ENCODE data around the gene LASP1NB. TPM values are rescaled to one million over a fixed set of nuclear protein-coding genes. Genes with fewer than 3 reads are reported as not detected.

LASP1NB gene

DNA sequence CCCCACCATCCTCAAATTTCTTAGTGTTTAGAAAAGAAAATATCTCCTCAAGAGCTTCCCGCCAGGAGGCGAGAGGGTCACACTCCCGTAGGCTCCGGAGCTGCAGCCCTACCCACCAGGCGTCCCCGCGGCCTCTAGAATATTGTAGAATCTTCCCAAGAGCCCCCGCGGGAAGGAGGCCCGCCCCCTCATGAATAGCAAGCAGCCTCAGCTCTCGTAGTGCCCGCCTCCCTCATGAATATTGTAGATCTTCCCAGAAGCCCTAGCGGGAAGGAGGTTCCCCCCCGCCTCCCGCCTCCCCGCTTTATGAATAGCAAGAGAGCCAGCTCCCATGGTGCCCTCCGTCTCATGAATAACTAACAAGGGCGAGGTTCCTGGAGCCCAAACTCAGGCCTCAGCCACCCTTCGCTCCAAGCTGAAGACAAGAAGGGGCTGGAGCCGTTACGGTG lies 41.9 kb downstream of the LASP1NB start, which contains the start of gene FBXO47:
Gene FBXO47 (minus strand): TSS at position 114 of the 449 bp plus-strand sequence. CDS start 4,378 bp downstream, outside the sequence.
- peak; percentile 88 for DNase-seq (ENCODE audit: low read depth)

DNA sequence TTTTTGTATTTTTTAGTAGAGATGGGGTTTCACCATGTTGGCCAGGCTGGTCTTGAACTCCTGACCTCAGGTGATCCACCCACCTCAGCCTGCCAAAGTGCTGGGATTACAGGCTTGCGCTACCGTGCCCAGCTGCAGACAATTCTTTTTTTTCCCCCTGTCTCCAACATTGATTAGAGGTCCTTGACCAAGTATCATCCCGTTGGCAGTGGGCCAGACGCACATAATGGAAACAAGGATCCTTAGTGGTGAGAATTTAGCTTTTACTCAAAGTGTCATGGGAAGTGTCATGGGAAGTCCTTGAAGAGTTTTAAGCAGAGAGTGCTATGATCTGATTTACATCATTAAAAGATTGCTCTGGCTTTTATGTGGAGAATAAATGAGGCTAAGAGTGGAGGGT lies 43.9 kb downstream of the LASP1NB start:
- DNase-seq (ENCODE audit: low read depth): no peak

GRCh38 chr17:38970128-38970527 lies 44.7 kb downstream of the LASP1NB start:
- DNase-seq (ENCODE audit: low read depth): peak; percentile 87

GRCh38 chr17:38970804-38971203 lies 45.4 kb downstream of the LASP1NB start:
- peak; percentile 16 for DNase-seq (ENCODE audit: low read depth)

DNA sequence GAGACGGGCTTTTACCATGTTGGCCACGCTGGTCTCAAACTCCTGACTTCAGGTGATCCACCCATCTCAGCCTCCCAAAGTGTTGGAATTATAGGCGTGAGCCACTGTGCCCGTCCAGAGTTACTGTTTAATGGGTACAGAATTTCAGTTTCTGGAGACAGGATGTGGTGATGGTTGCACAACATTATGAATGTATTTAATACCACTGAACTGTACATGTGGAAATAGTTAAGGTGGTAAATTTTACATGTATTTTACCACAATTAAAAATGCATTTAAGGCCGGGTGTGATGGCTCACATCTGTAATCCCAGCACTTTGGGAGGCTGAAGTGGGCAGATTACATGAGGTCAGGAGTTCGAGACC lies 50.8 kb downstream of the LASP1NB start:
- DNase-seq (ENCODE audit: low read depth): peak; percentile 18

GRCh38 chr17:38978180-38978579 lies 52.8 kb downstream of the LASP1NB start:
- DNase-seq (ENCODE audit: low read depth): no peak

Other genes starting within 250 kb of the LASP1NB start
- gene MLLT6, start 220.3 kb upstream of the LASP1NB start, total RNA-seq: 23.4 and 47.7 TPM in 2 replicates
- 2.0 and 2.4 TPM in 2 replicates for gene CISD3, start 195.3 kb upstream of the LASP1NB start, total RNA-seq
- 1.7 and 8.6 TPM in 2 replicates for gene PCGF2, start 177.3 kb upstream of the LASP1NB start, total RNA-seq
- gene PSMB3, start 172.9 kb upstream of the LASP1NB start, total RNA-seq: 129 and 436 TPM in 2 replicates
- gene PIP4K2B, start 126.1 kb upstream of the LASP1NB start, total RNA-seq: 51.6 and 74.6 TPM in 2 replicates
- gene CWC25, start 100.3 kb upstream of the LASP1NB start, total RNA-seq: 6.4 and 16.5 TPM in 2 replicates
- 1,111 and 1,343 TPM in 2 replicates for gene RPL23, start 71.9 kb upstream of the LASP1NB start, total RNA-seq
- gene LASP1, start 55.6 kb upstream of the LASP1NB start, total RNA-seq: 180 and 272 TPM in 2 replicates
- gene FBXO47, start 41.8 kb downstream of the LASP1NB start, total RNA-seq: not detected in 2 replicates
- not detected in 2 replicates for gene PLXDC1, start 226.0 kb downstream of the LASP1NB start, total RNA-seq
- gene ARL5C, start 240.5 kb downstream of the LASP1NB start, total RNA-seq: not detected in 2 replicates

All from renal cortical epithelial cell (primary cell).